GM19468 (cell line): ENCODE results near the gene HES6.

ENCODE experiments used
- ATAC-seq: cut with Tn5 transposase; IDR thresholded peaks from one replicate; pipeline ENCODE4 v1.9.1; 2021; ENCODE audit warnings: mild to moderate bottlenecking, moderate library complexity, moderate number of reproducible peaks; ENCODE audit not compliant: unreplicated experiment; ENCODE audit errors: extremely low read depth

HES6 gene

GRCh38 chr2:238203973-238204683, 35.7 kb downstream of the HES6 start:
- no peak for ATAC-seq

GRCh38 chr2:238203094-238203972, 36.5 kb downstream of the HES6 start, which contains the start of gene ILKAP:
Gene ILKAP, minus strand, starts transcription at chr2:238203695. Its CDS starts 142 bp downstream, at chr2:238203553.
- peak; percentile 88 for ATAC-seq

GRCh38 chr2:238202326-238203093, 37.3 kb downstream of the HES6 start:
- no peak for ATAC-seq

DNA sequence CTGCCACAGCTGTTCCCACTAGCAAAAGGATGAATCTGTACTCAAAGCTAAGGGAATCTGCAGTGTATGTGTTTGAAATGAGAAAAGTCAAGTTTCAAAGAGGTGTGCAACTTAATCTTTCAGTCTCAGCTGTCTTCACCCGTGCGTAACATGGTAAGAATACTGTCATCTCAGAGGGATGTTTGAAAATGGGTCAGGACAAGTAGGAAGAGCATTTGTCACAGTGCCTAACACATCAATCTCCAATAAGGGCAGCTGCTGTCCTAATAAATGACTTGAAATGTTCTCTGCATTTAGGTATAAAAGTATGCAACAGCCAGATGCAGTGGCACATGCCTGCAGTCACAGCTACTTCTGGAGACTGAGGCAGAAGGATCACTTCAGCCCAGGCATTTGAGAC, 49.4 kb downstream of the HES6 start:
- no peak for ATAC-seq
